ENCODE results near the gene TIMM22. TPM values are rescaled to one million over a fixed set of nuclear protein-coding genes. Genes with fewer than 3 reads are reported as not detected.

Gene TIMM22
- total RNA-seq (2022; extraction: Qiagen RNA extraction; ENCODE audit: low read depth): 27.2 to 31.9 TPM (median 28.8 TPM) in 5 replicates

DNA sequence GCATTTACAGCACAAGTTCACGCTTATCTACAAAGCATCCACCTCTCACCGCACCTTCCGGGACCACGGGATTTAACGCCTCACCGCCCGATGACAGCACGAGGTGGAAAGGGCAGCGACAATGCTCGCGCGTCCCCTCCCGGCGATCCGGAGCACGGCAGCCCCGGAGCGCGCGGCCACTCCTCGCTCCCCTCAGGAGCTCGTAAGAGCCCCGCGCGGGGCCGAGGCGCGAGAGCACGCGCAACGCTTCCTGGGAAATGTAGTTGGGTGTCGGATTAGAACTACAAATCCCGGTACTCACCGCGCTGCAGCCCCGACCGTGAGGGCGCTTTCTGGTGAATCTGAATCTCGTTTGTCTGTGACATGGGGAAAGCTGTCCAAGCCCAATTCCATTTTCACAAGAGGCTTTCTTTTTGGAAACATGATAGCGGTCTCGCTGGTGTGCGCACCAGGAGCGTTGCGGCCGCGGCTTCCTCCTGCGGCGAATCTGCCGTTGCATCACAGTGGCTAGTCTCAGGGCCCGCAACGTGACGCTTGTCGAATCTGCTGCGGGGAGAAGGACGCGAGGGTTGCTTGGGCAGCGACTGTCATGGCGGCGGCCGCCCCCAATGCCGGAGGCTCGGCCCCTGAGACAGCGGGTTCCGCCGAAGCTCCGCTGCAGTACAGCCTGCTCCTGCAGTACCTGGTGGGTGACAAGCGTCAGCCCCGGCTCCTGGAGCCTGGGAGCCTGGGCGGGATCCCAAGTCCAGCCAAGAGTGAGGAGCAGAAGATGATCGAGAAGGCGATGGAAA lies at the start of gene TIMM22:
TSS of gene TIMM22 (plus strand) at position 576 of the 791 bp plus-strand sequence. CDS start at position 590, 14 bp downstream.

DNA sequence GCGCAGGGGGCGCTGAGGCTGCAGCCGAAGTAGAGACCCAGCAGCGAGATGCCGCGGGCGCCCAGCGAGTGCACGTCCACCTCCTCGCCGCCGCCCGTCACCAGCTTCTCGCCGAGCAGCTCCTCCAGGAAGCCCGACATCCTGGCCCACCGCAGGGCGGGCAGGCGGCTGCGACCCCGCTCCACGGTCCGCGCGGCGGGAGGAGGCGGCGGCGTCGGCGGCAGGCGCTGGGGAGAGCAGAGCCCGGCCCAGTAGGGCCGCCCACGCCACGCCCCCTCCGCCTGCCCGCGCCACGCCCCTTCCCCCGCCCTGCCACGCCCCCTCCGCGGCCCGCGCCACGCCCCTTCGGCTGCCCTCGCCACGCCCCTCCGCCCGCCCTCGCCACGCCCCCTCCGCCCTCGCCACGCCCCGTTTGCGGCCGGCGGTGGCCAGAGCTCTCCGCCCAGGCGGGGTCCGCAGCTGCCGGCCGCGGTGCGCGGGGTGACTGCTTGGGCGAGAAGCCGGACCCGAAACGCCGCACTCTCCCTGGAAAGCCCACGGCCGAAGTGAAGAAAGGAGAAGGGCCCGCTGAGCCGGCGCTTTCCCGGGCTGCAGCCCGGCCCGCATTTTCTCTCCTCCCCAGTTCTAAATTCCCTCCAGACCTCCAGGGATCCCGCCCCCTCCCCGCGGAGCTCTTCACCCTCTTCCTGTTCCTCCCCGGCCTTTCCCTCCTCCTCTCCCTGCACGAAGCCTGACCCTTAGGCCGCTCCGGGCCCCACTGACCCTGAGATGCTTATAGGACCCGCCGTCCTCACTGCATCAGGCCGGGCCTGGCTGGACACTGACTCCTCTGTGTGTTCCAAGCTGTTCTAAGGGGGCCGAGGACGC lies 17.2 kb upstream of the TIMM22 start, which contains the start of gene NXN:
TSS of gene NXN (minus strand) at position 238 of the 867 bp plus-strand sequence.

Other genes starting within 250 kb of the TIMM22 start
- gene GEMIN4, start 244.9 kb upstream of the TIMM22 start, total RNA-seq (2022; extraction: Qiagen RNA extraction; ENCODE audit: low read depth): 53.1 to 60.8 TPM (median 58.4 TPM) in 5 replicates
- 97.0 to 120 TPM (median 99.0 TPM) in 5 replicates for gene GLOD4, start 214.8 kb upstream of the TIMM22 start, total RNA-seq (2022; extraction: Qiagen RNA extraction; ENCODE audit: low read depth)
- 41.2 to 52.5 TPM (median 42.9 TPM) in 5 replicates for gene MRM3, start 214.8 kb upstream of the TIMM22 start, total RNA-seq (2022; extraction: Qiagen RNA extraction; ENCODE audit: low read depth)
- gene NXN, start 17.4 kb upstream of the TIMM22 start, total RNA-seq (2022; extraction: Qiagen RNA extraction; ENCODE audit: low read depth): 19.6 to 28.8 TPM (median 25.9 TPM) in 5 replicates
- 109 to 134 TPM (median 127 TPM) in 5 replicates for gene ABR, start 182.9 kb downstream of the TIMM22 start, total RNA-seq (2022; extraction: Qiagen RNA extraction; ENCODE audit: low read depth)